Stimulated activated CD8-positive, alpha-beta memory T cell treated with anti-CD3 and anti-CD28 coated beads, Interleukin-4, amount 100 ng/mL, for 24 hours (primary cell): ENCODE measurements around the gene MGAT4A.

Experiments used
- DNase-seq: peaks from one replicate; pipeline ENCODE4 v3.0.0-alpha.2; 2020; ENCODE audit warnings: low read depth

Gene MGAT4A

GRCh38 chr2:98731041-98731893, at the start of gene MGAT4A:
MGAT4A (minus strand) TSS chr2:98731132; CDS start chr2:98726332, 4,800 bp downstream.
- peak; percentile 70 for DNase-seq

GRCh38 chr2:98778741-98779483, 48.0 kb upstream of the MGAT4A start:
- DNase-seq: no peak

GRCh38 chr2:98778151-98778550, 47.2 kb upstream of the MGAT4A start:
- no peak for DNase-seq

GRCh38 chr2:98777710-98778109, 46.8 kb upstream of the MGAT4A start:
- no peak for DNase-seq

- DNase-seq: no peak
These were observed 46.1 kb upstream of the MGAT4A start for GRCh38 chr2:98777076-98777475.

- DNase-seq: no peak
These were observed 45.2 kb upstream of the MGAT4A start for GRCh38 chr2:98776136-98776535.

GRCh38 chr2:98775146-98775986, 44.4 kb upstream of the MGAT4A start:
- DNase-seq: no peak

GRCh38 chr2:98773907-98774306, 43.0 kb upstream of the MGAT4A start:
- DNase-seq: no peak

- DNase-seq: no peak
These were observed 42.2 kb upstream of the MGAT4A start for GRCh38 chr2:98773169-98773568.

GRCh38 chr2:98772536-98772935, 41.6 kb upstream of the MGAT4A start:
- DNase-seq: no peak

- DNase-seq: no peak
These were observed 41.0 kb upstream of the MGAT4A start for GRCh38 chr2:98771721-98772524.

- DNase-seq: no peak
These were observed 40.3 kb upstream of the MGAT4A start for GRCh38 chr2:98771264-98771663.

- DNase-seq: no peak
These were observed 38.9 kb upstream of the MGAT4A start for GRCh38 chr2:98769784-98770183.

GRCh38 chr2:98769114-98769476, 38.2 kb upstream of the MGAT4A start:
- no peak for DNase-seq

- DNase-seq: no peak
These were observed 37.6 kb upstream of the MGAT4A start for GRCh38 chr2:98768384-98769113.

GRCh38 chr2:98764499-98764898, 33.6 kb upstream of the MGAT4A start:
- DNase-seq: no peak

GRCh38 chr2:98763209-98763951, 32.4 kb upstream of the MGAT4A start:
- DNase-seq: no peak

GRCh38 chr2:98761909-98762308, 31.0 kb upstream of the MGAT4A start:
- no peak for DNase-seq

- peak; percentile 49 for DNase-seq
These were observed 30.4 kb upstream of the MGAT4A start for GRCh38 chr2:98761267-98761781.
